OCI-LY1 (cell line): ENCODE data around the gene MORC3.

Experiments
- EZH2 ChIP-seq: fragments of 200-600 bp; sonication (generic), shearing (Covaris generic); IDR thresholded peaks from 2 replicates; pipeline ENCODE4 v1.8.0; 2017; ENCODE audit warnings: borderline replicate concordance, mixed run types, mild to moderate bottlenecking, antibody characterized with exemption, low read length, moderate library complexity, mixed read lengths
- TF ChIP-seq, protein P1 (sequence below): fragments of 200-600 bp; sonication (generic), shearing (Covaris generic); IDR thresholded peaks from 2 replicates; pipeline ENCODE4 v1.5.1; 2017; ENCODE audit warnings: mild to moderate bottlenecking, antibody characterized with exemption, low read length, moderate library complexity, mixed read lengths

DNA sequence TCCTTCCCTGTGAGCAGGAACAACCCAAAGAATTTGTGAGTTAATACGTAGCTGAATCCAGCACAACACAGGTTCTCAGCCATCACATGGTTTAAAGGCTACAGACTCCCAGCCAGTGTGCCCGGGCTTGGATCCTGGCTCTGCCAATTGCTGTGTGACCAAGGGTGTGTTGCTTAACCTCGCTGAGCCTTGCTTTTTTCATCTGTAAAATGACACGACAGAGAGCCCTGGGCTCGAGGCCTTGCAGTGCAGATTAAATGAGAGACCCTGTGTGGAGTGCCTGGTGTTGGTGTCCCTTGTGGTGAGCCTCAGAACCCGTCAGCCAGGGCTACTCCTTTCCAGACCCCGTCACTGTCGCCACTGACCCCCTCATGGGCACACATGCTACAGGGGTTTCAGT is 104.6 kb downstream of the MORC3 start:
- TF ChIP-seq, protein P1, sequence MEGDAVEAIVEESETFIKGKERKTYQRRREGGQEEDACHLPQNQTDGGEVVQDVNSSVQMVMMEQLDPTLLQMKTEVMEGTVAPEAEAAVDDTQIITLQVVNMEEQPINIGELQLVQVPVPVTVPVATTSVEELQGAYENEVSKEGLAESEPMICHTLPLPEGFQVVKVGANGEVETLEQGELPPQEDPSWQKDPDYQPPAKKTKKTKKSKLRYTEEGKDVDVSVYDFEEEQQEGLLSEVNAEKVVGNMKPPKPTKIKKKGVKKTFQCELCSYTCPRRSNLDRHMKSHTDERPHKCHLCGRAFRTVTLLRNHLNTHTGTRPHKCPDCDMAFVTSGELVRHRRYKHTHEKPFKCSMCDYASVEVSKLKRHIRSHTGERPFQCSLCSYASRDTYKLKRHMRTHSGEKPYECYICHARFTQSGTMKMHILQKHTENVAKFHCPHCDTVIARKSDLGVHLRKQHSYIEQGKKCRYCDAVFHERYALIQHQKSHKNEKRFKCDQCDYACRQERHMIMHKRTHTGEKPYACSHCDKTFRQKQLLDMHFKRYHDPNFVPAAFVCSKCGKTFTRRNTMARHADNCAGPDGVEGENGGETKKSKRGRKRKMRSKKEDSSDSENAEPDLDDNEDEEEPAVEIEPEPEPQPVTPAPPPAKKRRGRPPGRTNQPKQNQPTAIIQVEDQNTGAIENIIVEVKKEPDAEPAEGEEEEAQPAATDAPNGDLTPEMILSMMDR = no peak
- TF ChIP-seq EZH2 = no peak
